GM19193 (cell line): ENCODE data around the gene SLC3A2.

ENCODE experiments used
- POLR2A ChIP-seq: IDR thresholded peaks from 4 replicates; pipeline ENCODE4 v1.6.1; 2011; ENCODE audit not compliant: insufficient read depth, insufficient read length; ENCODE audit errors: extremely low read depth

SLC3A2 gene

GRCh38 chr11:62889484-62890437 is 9.1 kb downstream of the SLC3A2 start:
- TF ChIP-seq POLR2A: peak; percentile 65

- no peak for TF ChIP-seq POLR2A
Measured at GRCh38 chr11:62892077-62892922, 11.6 kb downstream of the SLC3A2 start.

- TF ChIP-seq POLR2A: no peak
Measured at GRCh38 chr11:62895501-62895900, 14.8 kb downstream of the SLC3A2 start.

GRCh38 chr11:62896049-62896448 is 15.4 kb downstream of the SLC3A2 start:
- no peak for TF ChIP-seq POLR2A

- no peak for TF ChIP-seq POLR2A
Measured at GRCh38 chr11:62897311-62897710, 16.6 kb downstream of the SLC3A2 start.

GRCh38 chr11:62898027-62898426 is 17.3 kb downstream of the SLC3A2 start:
- TF ChIP-seq POLR2A: no peak

GRCh38 chr11:62902932-62903331 is 22.2 kb downstream of the SLC3A2 start:
- no peak for TF ChIP-seq POLR2A

GRCh38 chr11:62905296-62905695 is 24.6 kb downstream of the SLC3A2 start:
- no peak for TF ChIP-seq POLR2A

- no peak for TF ChIP-seq POLR2A
Measured at GRCh38 chr11:62905927-62906531, 25.3 kb downstream of the SLC3A2 start.

- TF ChIP-seq POLR2A: no peak
Measured at GRCh38 chr11:62908468-62909072, 27.9 kb downstream of the SLC3A2 start.

GRCh38 chr11:62909107-62909894 is 28.6 kb downstream of the SLC3A2 start:
- TF ChIP-seq POLR2A: no peak

- TF ChIP-seq POLR2A: no peak
Measured at GRCh38 chr11:62910141-62910882, 29.6 kb downstream of the SLC3A2 start.
